Fibroblast of peridontal ligament (primary cell): ENCODE measurements around the gene DIPK1B.
A peak's percentile ranks its signal among the peaks of the same experiment; 100 is the strongest.

Experiments used
- DNase-seq: peaks from one replicate; pipeline ENCODE4 v3.0.0-alpha.2; 2010; ENCODE audit errors: extremely low read depth

The DIPK1B gene

GRCh38 chr9:136673088-136673974 lies 39.0 kb upstream of the DIPK1B start:
- no peak for DNase-seq

DNA sequence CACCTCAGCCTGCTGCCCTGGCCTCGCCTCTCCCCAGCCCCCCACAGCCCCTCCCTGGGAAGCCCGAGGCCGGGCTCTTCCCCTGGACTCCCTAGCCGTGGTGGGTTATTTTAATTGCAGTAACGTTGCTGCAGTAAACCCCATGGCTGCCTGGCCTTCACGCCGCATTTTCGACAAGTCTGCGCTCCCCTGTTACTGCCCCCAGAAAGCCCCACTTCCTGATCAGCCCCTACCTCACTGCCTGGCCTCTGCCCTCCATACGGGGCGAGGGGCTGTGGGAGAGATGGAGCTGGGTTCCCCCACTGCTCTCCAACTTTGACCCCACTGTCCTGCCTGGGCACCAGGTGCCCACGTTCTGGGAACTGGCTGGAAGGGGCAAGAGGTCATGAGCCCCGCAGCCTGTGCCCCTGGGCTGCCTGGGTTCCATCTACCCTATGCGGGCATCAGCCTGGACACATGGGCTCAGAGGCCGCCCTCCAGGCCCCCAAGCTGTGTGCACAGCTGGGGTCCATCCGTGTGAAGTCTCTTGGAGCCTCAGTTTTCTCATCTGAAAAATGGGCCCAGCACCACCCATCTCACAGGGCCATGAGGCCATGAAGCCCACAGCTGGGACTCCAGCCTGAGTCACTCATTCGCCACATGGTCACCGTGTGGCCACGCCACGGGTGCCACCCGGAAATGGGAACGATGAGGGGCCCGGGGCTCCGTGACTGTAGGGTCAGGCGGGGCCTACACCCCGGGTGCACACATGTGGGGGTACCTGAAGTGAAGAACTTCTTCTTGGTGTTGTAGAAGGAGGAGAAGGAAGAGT lies 38.2 kb upstream of the DIPK1B start:
- no peak for DNase-seq

- DNase-seq, result no peak
These were observed 37.5 kb upstream of the DIPK1B start for GRCh38 chr9:136674786-136675349.

DNA sequence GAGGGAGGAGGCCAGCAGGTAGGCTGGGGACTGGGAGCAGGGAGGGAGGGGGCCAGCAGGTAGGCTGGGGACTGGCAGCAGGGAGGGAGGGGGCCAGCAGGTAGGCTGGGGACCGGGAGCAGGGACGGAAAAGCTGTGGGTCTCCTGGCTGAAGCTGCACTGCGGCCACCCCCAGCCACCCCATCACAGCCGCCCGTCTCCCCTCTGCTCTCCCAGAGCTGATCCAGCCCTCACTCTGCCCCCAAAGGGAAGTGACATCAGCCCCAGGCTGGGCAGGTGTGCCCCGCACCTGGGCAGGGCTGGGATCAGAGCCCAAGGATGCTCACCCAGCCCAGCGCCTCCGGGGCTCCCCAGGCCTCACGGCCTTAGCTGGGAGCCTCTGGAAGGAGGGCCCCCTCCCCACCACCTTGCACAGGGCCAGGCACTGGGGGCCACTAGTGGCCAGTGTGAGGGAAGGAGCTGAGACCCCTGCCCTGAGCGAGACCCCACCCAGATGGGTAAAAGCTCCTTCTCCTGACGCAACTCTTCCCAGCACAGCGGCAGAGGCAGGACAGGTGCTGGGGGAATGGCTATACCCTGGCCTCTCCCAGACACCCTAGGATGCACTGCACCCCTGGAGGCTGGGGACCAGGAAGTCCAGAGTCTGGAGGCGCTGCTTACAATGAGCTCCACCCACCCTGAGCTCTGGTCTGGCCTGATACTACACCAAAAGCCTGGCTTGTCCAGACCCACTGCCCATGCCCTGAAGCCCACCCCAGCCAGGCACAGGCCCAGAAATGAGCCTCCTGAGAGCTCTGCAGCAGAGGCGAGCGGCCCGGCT lies 36.7 kb upstream of the DIPK1B start:
- DNase-seq, result no peak

DNA sequence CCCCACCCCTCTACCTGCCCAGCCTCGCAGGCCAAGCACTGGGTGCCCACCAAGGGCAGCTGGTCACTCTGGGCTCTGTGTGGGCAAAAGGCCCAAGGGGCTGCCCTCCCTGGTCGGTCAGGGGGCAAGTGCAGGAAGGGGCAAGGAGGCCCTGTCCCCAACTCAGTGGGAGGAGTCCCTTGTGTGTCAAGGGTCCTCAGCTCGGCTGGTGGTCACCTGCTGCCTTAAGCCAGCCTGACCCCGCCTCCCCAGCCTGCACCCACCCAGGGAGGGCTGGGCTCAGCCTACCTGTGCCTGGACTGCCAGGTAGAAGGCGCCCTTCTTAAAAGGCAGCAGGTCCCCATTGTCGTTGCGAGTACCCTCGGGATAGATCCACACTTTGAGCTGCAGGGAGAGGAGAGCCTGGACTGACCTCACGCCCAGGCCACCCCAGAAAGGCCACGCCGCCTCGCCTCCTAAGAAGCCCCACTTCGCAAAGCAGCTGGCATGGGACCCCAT lies 36.0 kb upstream of the DIPK1B start:
- DNase-seq, result no peak

DNA sequence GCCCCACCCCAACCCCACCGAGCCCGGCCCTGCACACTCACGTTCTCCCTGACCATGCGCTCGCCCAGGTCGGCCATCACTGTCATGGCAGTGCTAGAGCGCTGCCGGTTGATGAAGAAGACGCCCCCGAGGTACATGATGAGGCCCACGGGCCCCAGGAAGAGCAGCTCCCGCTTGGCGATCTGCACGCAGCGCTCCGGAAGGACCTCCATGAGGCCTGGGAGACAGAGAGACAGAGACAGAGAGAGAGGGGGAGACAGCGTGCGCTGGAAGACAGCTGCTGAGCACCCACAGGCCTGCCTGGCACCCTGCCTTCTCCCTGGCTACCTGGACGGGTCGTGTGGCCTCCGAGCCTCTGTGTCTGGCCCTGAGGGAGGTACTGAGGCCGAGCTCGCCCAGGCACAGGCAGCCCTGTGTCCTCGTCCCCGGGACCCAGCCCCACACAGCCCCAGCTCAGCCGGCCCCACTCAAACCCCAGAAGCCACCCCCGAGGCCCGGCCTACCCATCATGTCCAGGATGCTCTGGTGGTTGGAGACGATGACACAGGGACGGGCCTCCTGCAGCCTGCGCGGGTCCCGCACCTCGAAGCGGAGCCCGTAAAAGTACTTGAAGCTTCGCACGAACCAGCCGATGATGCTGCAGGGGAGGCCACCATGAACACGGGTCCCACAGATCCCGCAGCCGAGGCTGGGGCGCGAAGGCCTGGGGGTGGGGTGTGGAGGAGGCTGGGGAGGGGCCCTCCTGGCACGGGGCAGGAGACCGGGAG lies 35.3 kb upstream of the DIPK1B start:
- DNase-seq, result no peak

GRCh38 chr9:136678034-136678433 lies 34.3 kb upstream of the DIPK1B start:
- DNase-seq, result no peak

DNA sequence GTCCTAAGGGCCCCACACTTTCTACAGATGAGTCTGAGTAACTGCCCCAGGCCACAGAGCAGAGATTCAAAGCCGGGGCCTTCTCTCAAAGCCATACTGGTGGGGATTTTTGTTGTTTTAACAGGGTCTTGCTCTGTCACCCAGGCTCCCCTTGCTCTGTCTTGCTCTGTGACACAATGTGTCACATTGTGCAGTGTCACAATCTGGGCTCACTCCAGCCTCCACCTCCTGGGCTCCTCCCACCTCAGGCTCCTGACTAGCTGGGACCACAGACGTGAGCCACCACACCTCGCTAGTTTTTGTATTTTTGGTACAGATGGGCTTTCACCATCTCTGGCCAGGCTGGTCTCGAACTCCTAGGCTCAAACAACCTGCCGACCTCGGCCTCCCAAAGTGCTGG lies 33.7 kb upstream of the DIPK1B start:
- DNase-seq, result no peak

GRCh38 chr9:136679431-136679941 lies 32.9 kb upstream of the DIPK1B start:
- DNase-seq, result no peak

DNA sequence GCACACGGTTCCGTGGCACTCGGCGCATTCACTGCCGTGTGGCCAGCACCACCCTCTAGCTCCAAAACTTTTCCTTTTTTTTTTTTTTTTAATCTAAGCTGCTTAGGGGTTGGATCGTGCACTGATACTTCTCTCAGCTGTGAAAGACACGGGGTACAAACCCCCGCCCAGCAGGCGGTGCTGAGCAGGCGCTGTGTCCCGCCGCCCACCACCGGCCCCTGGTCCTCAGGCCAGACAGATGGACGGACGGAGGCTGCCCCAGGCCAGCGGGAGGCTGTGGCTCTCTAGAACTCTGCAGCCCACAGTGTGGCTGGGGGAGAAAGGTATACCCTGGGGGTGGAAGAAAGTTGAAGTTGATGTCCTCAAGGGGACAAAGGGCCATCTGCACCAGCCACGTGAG lies 31.3 kb upstream of the DIPK1B start:
- no peak for DNase-seq

- no peak for DNase-seq
These were observed 30.2 kb upstream of the DIPK1B start for GRCh38 chr9:136681945-136682699.

GRCh38 chr9:136682710-136683109 lies 29.7 kb upstream of the DIPK1B start:
- DNase-seq, result no peak

GRCh38 chr9:136683173-136683745 lies 29.1 kb upstream of the DIPK1B start:
- DNase-seq, result no peak

GRCh38 chr9:136683755-136684154 lies 28.6 kb upstream of the DIPK1B start:
- no peak for DNase-seq

GRCh38 chr9:136684339-136684738 lies 28.0 kb upstream of the DIPK1B start:
- no peak for DNase-seq

- DNase-seq, result no peak
These were observed 27.6 kb upstream of the DIPK1B start for GRCh38 chr9:136684799-136685198.

GRCh38 chr9:136685216-136685615 lies 27.2 kb upstream of the DIPK1B start:
- no peak for DNase-seq

- DNase-seq, result peak; percentile 10
These were observed 26.4 kb upstream of the DIPK1B start for GRCh38 chr9:136685790-136686533.

- no peak for DNase-seq
These were observed 25.9 kb upstream of the DIPK1B start for GRCh38 chr9:136686534-136686793.
